ENCODE results near the gene ANG.

DNA sequence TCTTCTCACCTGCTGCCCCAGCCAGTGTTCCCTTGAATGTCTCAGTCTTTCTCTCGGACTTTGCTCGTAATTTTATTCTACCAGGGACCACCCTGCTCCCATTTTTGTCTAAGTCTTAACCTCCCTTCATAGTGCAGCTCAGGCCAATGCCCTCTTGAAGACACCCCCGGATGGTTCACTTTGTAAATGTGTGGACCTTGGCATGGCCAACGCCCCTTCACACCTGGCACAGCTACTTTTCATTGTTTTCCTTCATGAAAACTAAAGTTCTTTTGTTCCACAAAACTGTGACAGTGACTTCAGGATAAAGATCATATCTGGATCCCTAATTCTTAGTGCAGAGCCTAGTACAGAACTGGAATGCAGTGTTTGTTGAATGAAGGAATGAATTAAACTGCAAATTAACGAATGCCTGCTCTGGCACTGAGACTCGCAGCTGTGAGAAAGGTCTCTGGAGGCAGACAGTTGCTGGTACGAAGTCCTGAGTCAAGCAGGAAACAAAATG lies 7.7 kb upstream of the ANG start:
- TF ChIP-seq, protein P1, sequence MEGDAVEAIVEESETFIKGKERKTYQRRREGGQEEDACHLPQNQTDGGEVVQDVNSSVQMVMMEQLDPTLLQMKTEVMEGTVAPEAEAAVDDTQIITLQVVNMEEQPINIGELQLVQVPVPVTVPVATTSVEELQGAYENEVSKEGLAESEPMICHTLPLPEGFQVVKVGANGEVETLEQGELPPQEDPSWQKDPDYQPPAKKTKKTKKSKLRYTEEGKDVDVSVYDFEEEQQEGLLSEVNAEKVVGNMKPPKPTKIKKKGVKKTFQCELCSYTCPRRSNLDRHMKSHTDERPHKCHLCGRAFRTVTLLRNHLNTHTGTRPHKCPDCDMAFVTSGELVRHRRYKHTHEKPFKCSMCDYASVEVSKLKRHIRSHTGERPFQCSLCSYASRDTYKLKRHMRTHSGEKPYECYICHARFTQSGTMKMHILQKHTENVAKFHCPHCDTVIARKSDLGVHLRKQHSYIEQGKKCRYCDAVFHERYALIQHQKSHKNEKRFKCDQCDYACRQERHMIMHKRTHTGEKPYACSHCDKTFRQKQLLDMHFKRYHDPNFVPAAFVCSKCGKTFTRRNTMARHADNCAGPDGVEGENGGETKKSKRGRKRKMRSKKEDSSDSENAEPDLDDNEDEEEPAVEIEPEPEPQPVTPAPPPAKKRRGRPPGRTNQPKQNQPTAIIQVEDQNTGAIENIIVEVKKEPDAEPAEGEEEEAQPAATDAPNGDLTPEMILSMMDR (IDR thresholded peaks at IDR 0.05 in 2 of 3, conservative IDR thresholded peaks at IDR 0.05 in 1 of 3; ENCODE audit: borderline replicate concordance in 1 of 3, insufficient read depth in 1 of 3, low read depth in 2 of 3, low read length in 2 of 3) = no peak
- TF ChIP-seq EZH2 (IDR thresholded peaks at IDR 0.05) = no peak
- TF ChIP-seq, protein P2, sequence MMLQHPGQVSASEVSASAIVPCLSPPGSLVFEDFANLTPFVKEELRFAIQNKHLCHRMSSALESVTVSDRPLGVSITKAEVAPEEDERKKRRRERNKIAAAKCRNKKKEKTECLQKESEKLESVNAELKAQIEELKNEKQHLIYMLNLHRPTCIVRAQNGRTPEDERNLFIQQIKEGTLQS (IDR thresholded peaks at IDR 0.05) = no peak
- no peak for TF ChIP-seq POLR2A (IDR thresholded peaks at IDR 0.05; ENCODE audit: borderline replicate concordance, extremely low read depth, insufficient read depth, insufficient read length)
- TF ChIP-seq POLR2AphosphoS5 (IDR thresholded peaks at IDR 0.05; ENCODE audit: low read depth, low read length) = no peak
- TF ChIP-seq SIN3A (IDR thresholded peaks at IDR 0.05; ENCODE audit: low read depth) = no peak
- no peak for TF ChIP-seq CEBPB (IDR thresholded peaks at IDR 0.05; ENCODE audit: low read depth)
- TF ChIP-seq RAD21 (IDR thresholded peaks at IDR 0.05; ENCODE audit: low read depth) = no peak
- no peak for TF ChIP-seq JUND (IDR thresholded peaks at IDR 0.05)
